KMS-11 (cell line): ENCODE measurements around the gene DZIP1L.

Source experiments
- H2AFZ ChIP-seq: fragments of 200-600 bp; sonication (generic); 2 replicates; pipeline ENCODE4 v1.6.1; 2016; ENCODE audit warnings: antibody characterized with exemption, mixed run types, low read depth
- H3K27ac ChIP-seq: fragments of 200-600 bp; sonication (generic); 2 replicates; pipeline ENCODE4 v1.6.1; 2016; ENCODE audit warnings: mild to moderate bottlenecking, mixed run types
- H3K27me3 ChIP-seq: fragments of 200-600 bp; sonication (generic); 2 replicates; pipeline ENCODE4 v1.6.1; 2017; ENCODE audit warnings: mild to moderate bottlenecking, low read depth, mixed run types, moderate library complexity; ENCODE audit not compliant: insufficient read depth
- H3K36me3 ChIP-seq: fragments of 200-600 bp; sonication (generic); 2 replicates; pipeline ENCODE4 v1.6.1; 2017; ENCODE audit warnings: mild to moderate bottlenecking, mixed run types; ENCODE audit not compliant: insufficient read depth
- H3K4me1 ChIP-seq: fragments of 200-600 bp; sonication (generic); 2 replicates; pipeline ENCODE4 v1.6.1; 2016; ENCODE audit warnings: mild to moderate bottlenecking, low read depth, mixed run types; ENCODE audit not compliant: poor library complexity, severe bottlenecking
- H3K4me2 ChIP-seq: fragments of 200-600 bp; sonication (generic); 2 replicates; pipeline ENCODE4 v1.7.0; 2016; ENCODE audit warnings: mild to moderate bottlenecking, mixed run types
- H3K4me3 ChIP-seq: fragments of 200-600 bp; sonication (generic); IDR thresholded peaks from 2 replicates; pipeline ENCODE4 v1.6.1; 2017; ENCODE audit warnings: low read depth, low read length, mixed read lengths; ENCODE audit not compliant: insufficient read depth
- H3K79me2 ChIP-seq: fragments of 200-600 bp; sonication (generic); 2 replicates; pipeline ENCODE4 v1.6.1; 2016; ENCODE audit warnings: low read depth, mixed run types; ENCODE audit not compliant: insufficient read depth
- H3K9ac ChIP-seq: fragments of 200-600 bp; sonication (generic); 2 replicates; pipeline ENCODE4 v1.6.1; 2016; ENCODE audit warnings: mild to moderate bottlenecking, mixed run types
- H4K20me1 ChIP-seq: fragments of 200-600 bp; sonication (generic); 2 replicates; pipeline ENCODE4 v1.6.1; 2016; ENCODE audit warnings: mild to moderate bottlenecking, mixed run types; ENCODE audit not compliant: insufficient read depth
- TF ChIP-seq, protein P1 (sequence below): fragments of 200-600 bp; sonication (generic); conservative IDR thresholded peaks from 2 replicates; pipeline ENCODE4 v1.6.1; 2017; ENCODE audit warnings: low read depth, mild to moderate bottlenecking, antibody characterized with exemption, low read length, moderate library complexity, mixed read lengths

DZIP1L gene

GRCh38 chr3:138036572-138036971 is 78.8 kb downstream of the DZIP1L start:
- H3K4me1 ChIP-seq = no peaks in the 10 kb centered on the region
- TF ChIP-seq, protein P1, sequence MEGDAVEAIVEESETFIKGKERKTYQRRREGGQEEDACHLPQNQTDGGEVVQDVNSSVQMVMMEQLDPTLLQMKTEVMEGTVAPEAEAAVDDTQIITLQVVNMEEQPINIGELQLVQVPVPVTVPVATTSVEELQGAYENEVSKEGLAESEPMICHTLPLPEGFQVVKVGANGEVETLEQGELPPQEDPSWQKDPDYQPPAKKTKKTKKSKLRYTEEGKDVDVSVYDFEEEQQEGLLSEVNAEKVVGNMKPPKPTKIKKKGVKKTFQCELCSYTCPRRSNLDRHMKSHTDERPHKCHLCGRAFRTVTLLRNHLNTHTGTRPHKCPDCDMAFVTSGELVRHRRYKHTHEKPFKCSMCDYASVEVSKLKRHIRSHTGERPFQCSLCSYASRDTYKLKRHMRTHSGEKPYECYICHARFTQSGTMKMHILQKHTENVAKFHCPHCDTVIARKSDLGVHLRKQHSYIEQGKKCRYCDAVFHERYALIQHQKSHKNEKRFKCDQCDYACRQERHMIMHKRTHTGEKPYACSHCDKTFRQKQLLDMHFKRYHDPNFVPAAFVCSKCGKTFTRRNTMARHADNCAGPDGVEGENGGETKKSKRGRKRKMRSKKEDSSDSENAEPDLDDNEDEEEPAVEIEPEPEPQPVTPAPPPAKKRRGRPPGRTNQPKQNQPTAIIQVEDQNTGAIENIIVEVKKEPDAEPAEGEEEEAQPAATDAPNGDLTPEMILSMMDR = no peak
- no peaks in the 10 kb centered on the region for H4K20me1 ChIP-seq
- no peak overlapping the region for H3K9ac ChIP-seq
- no peaks in the 10 kb centered on the region for H3K27me3 ChIP-seq
- H3K79me2 ChIP-seq = no peaks in the 10 kb centered on the region
- H3K4me3 ChIP-seq = no peak overlapping the region
- H3K36me3 ChIP-seq = no peaks in the 10 kb centered on the region
- H2AFZ ChIP-seq = no peak overlapping the region
- no peak overlapping the region for H3K27ac ChIP-seq
- H3K4me2 ChIP-seq = no peak overlapping the region

- TF ChIP-seq, protein P1 = no peak
- no peaks in the 10 kb centered on the region for H3K4me1 ChIP-seq
- H3K79me2 ChIP-seq = no peaks in the 10 kb centered on the region
- no peak overlapping the region for H3K27ac ChIP-seq
- no peak overlapping the region for H3K4me2 ChIP-seq
- no peaks in the 10 kb centered on the region for H3K36me3 ChIP-seq
- no peak overlapping the region for H2AFZ ChIP-seq
- no peak overlapping the region for H3K4me3 ChIP-seq
- H3K27me3 ChIP-seq = no peaks in the 10 kb centered on the region
- H4K20me1 ChIP-seq = no peaks in the 10 kb centered on the region
- H3K9ac ChIP-seq = no peak overlapping the region
Observed at GRCh38 chr3:138034918-138035317, 80.5 kb downstream of the DZIP1L start.

GRCh38 chr3:138033202-138033691 is 82.2 kb downstream of the DZIP1L start:
- H3K9ac ChIP-seq = no peak overlapping the region
- H3K27me3 ChIP-seq = no peaks in the 10 kb centered on the region
- H3K36me3 ChIP-seq = no peaks in the 10 kb centered on the region
- TF ChIP-seq, protein P1 = no peak
- H3K4me3 ChIP-seq = no peak overlapping the region
- H3K4me2 ChIP-seq = no peak overlapping the region
- H3K4me1 ChIP-seq = no peaks in the 10 kb centered on the region
- H4K20me1 ChIP-seq = no peaks in the 10 kb centered on the region
- H3K79me2 ChIP-seq = no peaks in the 10 kb centered on the region
- H2AFZ ChIP-seq = no peak overlapping the region
- no peak overlapping the region for H3K27ac ChIP-seq

GRCh38 chr3:138032567-138032966 is 82.8 kb downstream of the DZIP1L start:
- TF ChIP-seq, protein P1 = no peak

More at GRCh38 chr3:138032567-138032966, 82.8 kb downstream of the DZIP1L start:
- Histone ChIP-seq H3K4me2 (no peak overlapping the region), H3K27ac (no peak overlapping the region), H3K36me3 (no peaks in the 10 kb centered on the region), H4K20me1 (no peaks in the 10 kb centered on the region), H2AFZ (no peak overlapping the region), H3K4me1 (no peaks in the 10 kb centered on the region), H3K79me2 (no peaks in the 10 kb centered on the region), H3K9ac (no peak overlapping the region), H3K4me3 (no peak overlapping the region), H3K27me3 (no peaks in the 10 kb centered on the region)
